ENCODE data around the gene SORCS3. TPM values are rescaled to one million over a fixed set of nuclear protein-coding genes. Genes with fewer than 3 reads are reported as not detected.

SORCS3 gene
- total RNA-seq, 1 donor from 2014 or later, result 0.31 TPM

DNA sequence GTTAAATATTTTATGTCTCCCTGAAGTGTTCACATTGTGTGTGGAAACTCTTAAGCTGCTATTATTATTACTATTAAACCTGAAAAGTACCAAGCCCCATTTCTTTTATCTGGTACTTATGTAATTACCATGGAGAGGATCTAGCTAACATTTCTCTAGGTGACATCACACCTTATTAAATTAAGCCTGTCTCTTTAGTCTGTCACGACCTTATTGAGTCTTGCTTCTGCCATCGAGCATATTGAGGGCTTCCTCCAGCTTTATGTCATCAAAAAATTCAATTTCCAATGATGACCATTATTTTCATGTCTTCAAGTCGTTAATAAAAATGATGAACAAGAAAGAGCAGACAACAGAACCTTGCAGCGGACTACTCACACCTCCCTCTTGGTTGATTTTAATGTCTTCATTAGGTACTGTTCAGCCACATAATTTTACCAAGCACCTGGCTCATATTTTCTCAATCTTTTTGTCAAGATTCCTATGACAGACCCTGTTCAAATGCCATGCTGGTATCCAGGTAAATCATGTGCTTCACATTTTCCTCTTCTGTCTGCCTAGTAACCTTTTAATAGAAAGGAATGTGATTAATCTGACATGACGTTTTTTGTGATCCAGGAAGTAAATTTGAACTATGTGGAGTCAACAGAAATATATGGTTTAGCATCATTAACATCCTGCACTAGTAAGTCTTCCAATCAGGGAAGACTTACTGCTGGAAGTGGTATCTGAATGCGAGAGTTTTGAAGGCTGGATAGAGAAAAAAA lies 556.7 kb downstream of the SORCS3 start:
- H3K27ac Mint-ChIP-seq, result no peak overlapping the region
- no peaks in the 10 kb centered on the region for H3K9me3 Mint-ChIP-seq (ENCODE audit: low read depth)
- H3K4me3 Mint-ChIP-seq (ENCODE audit: low read depth), result no peak overlapping the region
- no peaks in the 10 kb centered on the region for H3K4me1 Mint-ChIP-seq (ENCODE audit: low read depth)
- no peaks in the 10 kb centered on the region for H3K36me3 Mint-ChIP-seq (ENCODE audit: insufficient read depth)
- H3K27me3 Mint-ChIP-seq, result no peaks in the 10 kb centered on the region
- no peak for DNase-seq (ENCODE audit: low spot score, unreplicated experiment)
- TF ChIP-seq, protein P1, sequence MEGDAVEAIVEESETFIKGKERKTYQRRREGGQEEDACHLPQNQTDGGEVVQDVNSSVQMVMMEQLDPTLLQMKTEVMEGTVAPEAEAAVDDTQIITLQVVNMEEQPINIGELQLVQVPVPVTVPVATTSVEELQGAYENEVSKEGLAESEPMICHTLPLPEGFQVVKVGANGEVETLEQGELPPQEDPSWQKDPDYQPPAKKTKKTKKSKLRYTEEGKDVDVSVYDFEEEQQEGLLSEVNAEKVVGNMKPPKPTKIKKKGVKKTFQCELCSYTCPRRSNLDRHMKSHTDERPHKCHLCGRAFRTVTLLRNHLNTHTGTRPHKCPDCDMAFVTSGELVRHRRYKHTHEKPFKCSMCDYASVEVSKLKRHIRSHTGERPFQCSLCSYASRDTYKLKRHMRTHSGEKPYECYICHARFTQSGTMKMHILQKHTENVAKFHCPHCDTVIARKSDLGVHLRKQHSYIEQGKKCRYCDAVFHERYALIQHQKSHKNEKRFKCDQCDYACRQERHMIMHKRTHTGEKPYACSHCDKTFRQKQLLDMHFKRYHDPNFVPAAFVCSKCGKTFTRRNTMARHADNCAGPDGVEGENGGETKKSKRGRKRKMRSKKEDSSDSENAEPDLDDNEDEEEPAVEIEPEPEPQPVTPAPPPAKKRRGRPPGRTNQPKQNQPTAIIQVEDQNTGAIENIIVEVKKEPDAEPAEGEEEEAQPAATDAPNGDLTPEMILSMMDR (IDR thresholded peaks at IDR 0.05; ENCODE audit: unreplicated experiment), result no peak

GRCh38 chr10:105206616-105207015 lies 565.5 kb downstream of the SORCS3 start:
- Mint-ChIP-seq H3K27ac (no peak overlapping the region), H3K4me3 (ENCODE audit: low read depth) (no peak overlapping the region), H3K27me3 (no peaks in the 10 kb centered on the region), H3K9me3 (ENCODE audit: low read depth) (no peaks in the 10 kb centered on the region), H3K36me3 (ENCODE audit: insufficient read depth) (no peaks in the 10 kb centered on the region), H3K4me1 (ENCODE audit: low read depth) (peaks cover 3% of the 10 kb centered on the region)
- DNase-seq (ENCODE audit: low spot score, unreplicated experiment), result no peak
- TF ChIP-seq, protein P1 (IDR thresholded peaks at IDR 0.05; ENCODE audit: unreplicated experiment), result no peak

DNA sequence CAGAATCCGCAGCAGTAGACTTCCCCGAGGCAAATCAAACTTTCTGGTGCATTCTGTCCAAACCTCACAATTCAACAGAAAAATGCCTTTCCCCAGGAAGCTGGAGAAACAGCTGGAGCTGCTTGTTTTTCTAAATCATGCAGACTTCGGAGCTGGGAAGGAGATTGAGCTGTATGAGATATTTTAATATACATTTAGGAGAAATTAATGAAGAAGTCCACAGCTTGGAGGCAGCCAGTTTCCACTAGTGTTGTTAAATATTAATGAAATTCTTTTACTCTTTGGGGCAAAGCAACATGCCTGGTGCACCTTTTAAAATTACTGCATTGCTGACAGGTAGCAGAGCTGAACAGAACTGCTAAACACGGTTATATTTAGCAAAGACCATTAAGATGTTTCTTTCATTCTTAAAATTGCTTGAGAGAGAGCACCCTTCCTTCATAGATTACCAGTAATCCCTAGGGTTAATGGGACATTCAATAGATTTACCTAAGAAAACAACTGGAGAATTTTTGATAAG lies 566.4 kb downstream of the SORCS3 start:
- Mint-ChIP-seq H3K4me3 (ENCODE audit: low read depth) (no peak overlapping the region), H3K9me3 (ENCODE audit: low read depth) (no peaks in the 10 kb centered on the region)
- DNase-seq (ENCODE audit: low spot score, unreplicated experiment), result no peak

GRCh38 chr10:105210546-105210945 lies 569.5 kb downstream of the SORCS3 start:
- TF ChIP-seq, protein P1 (IDR thresholded peaks at IDR 0.05; ENCODE audit: unreplicated experiment), result no peak
- Mint-ChIP-seq H3K4me1 (ENCODE audit: low read depth) (peaks cover 9% of the 10 kb centered on the region), H3K36me3 (ENCODE audit: insufficient read depth) (no peaks in the 10 kb centered on the region), H3K4me3 (ENCODE audit: low read depth) (no peak overlapping the region), H3K9me3 (ENCODE audit: low read depth) (no peaks in the 10 kb centered on the region), H3K27me3 (no peaks in the 10 kb centered on the region), H3K27ac (no peak overlapping the region)
- DNase-seq (ENCODE audit: low spot score, unreplicated experiment), result no peak

More for the DNA sequence above, 566.4 kb downstream of the SORCS3 start:
- TF ChIP-seq, protein P1 (IDR thresholded peaks at IDR 0.05; ENCODE audit: unreplicated experiment), result no peak
- no peak overlapping the region for H3K27ac Mint-ChIP-seq
- peaks cover 3% of the 10 kb centered on the region for H3K4me1 Mint-ChIP-seq (ENCODE audit: low read depth)
- H3K36me3 Mint-ChIP-seq (ENCODE audit: insufficient read depth), result no peaks in the 10 kb centered on the region
- H3K27me3 Mint-ChIP-seq, result no peaks in the 10 kb centered on the region

- Mint-ChIP-seq H3K4me1 (ENCODE audit: low read depth) (peaks cover 2% of the 10 kb centered on the region), H3K27ac (no peak overlapping the region), H3K4me3 (ENCODE audit: low read depth) (no peak overlapping the region)
These were observed 596.6 kb downstream of the SORCS3 start for GRCh38 chr10:105237685-105238084.

More at GRCh38 chr10:105237685-105238084, 596.6 kb downstream of the SORCS3 start:
- no peak for DNase-seq (ENCODE audit: low spot score, unreplicated experiment)
- Mint-ChIP-seq H3K27me3 (no peaks in the 10 kb centered on the region), H3K36me3 (ENCODE audit: insufficient read depth) (no peaks in the 10 kb centered on the region), H3K9me3 (ENCODE audit: low read depth) (peaks cover 15% of the 10 kb centered on the region)
- TF ChIP-seq, protein P1 (IDR thresholded peaks at IDR 0.05; ENCODE audit: unreplicated experiment), result no peak

All from progenitor cell of endocrine pancreas (in vitro differentiated cells).